ENCODE measurements around the gene RGS19.

The RGS19 gene

DNA sequence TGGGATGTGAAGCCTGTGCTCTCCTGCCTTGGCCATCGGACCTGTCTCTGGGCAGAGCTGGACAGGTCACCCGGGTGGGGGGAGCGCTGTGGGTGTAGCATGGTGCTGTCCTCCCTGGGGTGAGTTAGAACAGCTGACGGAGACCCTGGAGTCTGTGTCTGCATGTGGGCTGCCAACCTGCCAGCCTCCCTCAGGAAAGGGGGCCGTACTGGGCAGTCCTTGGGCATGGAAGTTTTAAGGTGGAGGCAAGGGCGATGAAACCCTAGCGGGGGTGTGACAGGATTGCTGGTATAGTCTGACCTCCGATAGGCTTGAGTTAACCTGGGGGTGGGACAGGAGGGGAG is 32.3 kb downstream of the RGS19 start:
- no peak for FAIRE-seq

- FAIRE-seq: no peak
Observed at GRCh38 chr20:64045346-64046011, 33.8 kb downstream of the RGS19 start.

GRCh38 chr20:64044484-64045247 is 34.7 kb downstream of the RGS19 start:
- no peak for FAIRE-seq

DNA sequence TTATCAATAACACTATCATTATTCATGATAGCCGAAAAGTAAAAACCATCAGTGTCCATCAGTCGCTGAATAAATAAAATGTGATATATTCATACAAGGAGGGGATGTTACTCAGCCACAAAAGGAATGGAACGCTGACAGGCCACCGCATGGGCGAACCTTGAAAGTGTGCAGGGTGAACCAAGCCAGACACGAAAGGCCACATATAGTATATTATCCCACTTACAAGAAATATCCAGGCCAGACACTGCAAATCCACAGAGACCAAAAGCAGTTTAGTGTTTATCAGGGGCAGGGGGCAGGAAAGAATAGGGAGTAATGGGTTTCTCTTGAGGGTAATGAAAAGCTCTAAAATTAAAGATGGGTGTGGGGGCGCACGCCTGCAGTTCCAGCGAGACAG is 35.5 kb downstream of the RGS19 start:
- no peak for FAIRE-seq

DNA sequence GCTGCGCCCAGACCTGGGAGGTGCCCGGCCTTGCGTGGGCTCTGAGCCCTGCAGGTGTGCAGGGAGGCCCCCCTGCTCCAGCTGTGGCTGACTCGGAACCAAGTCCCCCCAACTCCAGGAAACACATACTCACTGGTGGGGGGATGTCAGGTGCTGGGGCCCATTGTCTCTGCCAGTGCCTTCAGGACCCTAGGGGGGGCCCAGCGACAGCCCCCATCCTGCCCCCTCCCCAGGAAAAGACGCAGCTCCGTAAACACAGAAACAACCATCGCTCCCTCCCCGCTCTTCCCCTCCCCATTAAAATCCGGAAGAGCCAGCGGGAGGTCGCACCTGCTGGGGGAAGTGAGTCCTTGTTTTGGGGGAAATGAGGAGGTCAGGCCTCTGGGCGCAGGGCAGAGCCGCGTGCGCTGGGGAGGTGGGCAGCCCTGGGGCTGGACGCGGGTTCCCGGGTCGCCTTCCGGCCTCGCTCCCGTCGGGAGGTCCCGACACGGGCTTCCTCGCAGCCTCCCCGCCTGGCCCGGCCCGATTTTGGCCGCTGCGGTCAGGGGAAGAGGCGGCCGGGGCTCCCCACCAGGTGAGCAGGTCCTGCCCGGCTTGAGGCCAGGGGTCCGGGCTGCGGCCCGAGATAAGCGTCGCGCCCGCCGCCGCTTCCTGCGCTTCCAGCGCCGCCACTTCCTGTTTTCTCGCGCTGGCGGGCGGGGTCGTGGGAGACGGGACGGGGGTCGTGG is 37.1 kb downstream of the RGS19 start:
- FAIRE-seq: no peak

GRCh38 chr20:64041781-64042053 is 37.6 kb downstream of the RGS19 start:
- no peak for FAIRE-seq

DNA sequence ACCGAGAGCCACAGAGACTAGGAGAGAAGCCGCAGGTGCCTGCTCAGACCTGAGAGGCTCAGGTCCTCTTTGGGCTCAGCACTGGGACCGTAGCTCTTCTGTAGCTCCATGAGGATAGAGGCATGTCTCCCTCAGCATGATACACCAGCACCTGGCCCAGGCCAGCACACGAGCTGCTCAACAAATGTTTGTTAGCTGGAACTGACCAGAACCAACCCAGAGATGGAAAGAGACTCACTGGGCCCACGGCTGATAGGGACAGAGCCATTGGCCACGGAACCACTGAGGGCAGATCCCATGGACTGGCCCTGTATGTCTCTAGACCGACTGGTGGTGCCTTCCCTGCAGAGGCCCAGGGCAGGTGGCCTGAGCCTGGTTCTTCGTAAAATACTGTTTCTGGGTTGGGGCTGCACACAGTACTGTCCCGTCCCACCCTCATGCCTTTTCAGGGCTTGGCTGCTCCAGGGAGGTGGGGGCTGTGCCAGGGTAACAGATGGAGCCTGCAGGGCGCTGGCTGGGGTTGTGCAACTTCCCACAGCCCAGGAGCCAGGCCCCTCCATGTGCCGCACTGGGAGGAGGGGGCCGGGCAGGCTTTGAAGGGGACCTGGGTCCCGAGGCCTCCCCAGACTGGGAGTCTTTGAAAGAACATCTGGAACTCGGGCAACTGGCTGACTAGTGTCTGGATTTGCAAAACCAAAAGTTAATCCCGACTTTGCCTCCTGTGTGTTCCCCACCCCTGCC is 38.1 kb downstream of the RGS19 start:
- FAIRE-seq: no peak

DNA sequence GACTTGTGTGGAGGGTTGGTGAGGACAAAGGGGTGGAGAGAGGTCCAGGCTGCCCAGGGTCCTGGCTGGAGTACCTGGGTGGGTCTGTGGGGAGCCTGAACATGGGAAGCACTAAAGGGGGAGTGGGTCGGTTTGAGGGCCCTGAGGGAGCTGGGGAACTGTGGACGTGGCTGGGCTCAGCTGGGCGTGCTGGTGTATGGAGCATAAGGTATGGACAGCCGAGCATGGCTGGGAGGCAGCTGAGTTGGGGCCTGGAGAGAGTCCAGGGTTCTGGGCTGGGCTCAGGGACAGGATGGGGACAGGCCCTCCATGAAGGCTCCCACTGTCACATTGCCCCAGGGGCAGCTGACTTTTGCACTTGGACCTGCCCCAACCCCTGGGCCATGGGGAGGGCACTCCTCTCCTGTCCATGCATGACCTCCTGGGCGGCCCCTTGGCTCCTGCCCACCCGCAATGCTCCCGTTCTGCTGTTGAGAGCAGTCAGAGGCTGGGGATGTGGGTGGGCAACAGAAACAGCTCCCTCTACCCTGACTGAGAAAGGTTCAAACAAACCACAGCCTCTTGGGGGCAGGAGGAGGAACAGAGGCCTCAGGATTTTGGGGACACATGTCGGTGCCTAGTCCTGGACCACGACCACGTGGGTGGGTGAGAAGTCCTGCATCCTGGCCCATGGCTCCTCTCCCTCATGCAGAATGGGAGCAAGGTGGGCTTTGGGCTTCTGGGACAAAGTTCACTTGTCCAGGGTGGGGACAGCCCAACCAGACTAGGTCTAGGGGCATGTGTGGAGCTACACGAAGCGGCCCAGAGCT is 38.9 kb downstream of the RGS19 start:
- no peak for FAIRE-seq

DNA sequence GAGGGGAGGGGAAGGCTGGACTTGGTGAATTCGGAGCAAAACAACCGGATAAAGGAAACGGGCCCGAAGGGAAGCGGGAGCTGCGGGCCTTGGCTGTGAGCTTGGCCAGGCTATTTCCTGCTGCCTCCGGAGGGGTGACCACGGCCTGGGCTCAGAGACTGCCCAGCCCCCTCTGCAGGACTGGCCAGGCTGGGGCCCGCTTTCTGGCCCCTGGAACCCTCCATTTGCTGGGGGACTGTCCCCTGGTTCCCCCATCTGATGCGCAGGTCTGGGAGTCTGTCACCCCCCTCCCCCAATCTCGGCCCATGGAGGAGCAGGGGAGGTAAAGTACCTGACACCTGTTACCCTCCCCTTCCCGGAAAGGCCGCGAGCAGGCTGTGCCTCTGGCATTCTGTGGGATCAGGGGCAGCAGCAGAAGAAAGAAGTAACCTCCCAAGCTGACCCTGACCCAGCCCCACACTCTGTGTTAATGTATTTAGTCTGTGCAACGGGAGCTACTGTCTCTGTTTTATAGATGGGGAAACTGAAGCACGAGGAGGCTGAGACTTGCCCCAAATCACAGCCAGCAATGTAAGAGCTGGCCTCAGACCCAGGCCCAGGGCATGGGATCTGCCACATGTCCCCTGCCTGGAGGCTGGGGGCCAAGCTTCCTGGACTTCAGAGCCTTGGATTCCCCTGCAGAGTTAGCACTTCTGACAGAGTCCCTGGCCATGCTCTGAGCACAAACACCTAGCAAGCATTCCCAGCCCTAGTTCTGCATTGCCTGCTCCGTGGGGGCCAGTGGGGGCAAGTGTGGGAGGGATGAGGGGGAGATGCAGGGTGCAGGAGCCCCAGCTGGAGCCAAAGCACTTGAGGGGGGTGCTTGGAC is 39.8 kb downstream of the RGS19 start:
- no peak for FAIRE-seq

DNA sequence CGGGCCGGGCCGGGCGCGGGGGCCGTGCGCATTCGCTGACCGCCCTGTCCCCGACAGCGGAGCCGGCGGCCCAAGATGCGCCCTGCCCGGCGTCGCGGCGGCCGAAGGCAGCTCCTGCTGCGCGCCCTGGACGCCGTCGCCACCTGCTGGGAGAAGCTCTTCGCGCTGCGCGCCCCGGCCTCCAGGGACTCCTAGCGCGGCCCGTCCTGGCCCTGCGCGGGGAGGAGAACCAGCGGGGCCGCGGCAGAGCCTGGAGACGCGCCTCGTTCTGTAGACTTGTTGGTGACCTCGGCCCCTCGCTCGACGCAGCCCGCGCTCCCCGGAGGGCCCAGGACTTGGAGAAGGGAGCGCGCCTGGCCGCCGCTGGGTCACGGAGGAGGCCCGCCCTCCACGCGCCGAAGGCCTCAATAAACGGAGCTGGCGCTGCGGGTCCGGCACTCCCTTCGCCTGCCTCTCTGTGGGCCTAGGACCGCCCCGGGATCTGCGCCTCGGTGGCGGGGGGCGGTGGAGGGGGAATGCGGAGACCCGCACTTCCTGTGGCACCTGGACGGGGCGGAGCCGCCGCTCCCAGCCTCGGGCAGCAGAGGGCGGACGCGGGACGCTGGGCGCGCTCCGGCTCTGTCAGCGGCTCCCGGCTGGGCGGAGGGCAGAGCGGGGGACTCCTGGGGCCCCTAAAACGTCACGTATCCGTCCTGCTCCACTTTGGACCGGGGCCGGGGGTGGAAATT is 40.6 kb downstream of the RGS19 start:
- FAIRE-seq: no peak

GRCh38 chr20:64038224-64038564 is 41.1 kb downstream of the RGS19 start:
- FAIRE-seq: no peak

DNA sequence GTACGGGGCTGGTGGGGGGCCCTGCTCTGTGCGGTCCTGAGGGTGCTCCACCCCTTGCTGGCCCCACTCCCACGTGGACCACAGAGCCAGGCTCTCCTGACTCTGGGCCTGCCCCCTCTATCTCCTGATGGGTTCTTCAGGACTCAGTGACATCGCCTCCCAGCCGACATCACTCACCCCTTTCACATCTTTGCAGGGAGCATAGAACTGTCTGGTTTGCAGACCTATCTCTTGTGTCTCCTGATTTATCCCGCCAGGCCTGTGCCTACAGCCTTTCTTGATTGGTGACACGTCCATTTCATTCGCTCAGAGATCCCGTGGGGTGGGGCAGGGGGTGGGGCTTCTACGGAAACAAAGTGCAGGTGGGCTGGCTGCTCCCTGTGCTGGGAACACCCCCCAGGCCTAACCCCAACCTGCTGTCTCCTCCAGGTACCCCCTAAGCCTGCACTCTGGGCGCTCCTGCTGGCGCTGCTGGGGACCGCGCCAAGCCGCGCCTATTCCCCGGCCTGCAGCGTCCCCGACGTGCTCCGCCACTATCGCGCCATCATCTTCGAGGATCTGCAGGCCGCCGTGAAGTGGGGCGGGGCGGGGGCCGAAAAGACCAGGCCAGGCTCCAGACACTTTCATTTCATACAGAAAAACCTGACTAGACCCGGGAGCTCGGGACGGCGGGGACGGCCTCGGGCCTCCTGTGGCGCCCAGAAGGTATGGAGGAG is 41.7 kb downstream of the RGS19 start:
- no peak for FAIRE-seq

- no peak for FAIRE-seq
Observed at GRCh38 chr20:64037199-64037497, 42.2 kb downstream of the RGS19 start.

GRCh38 chr20:64036346-64037198 is 42.7 kb downstream of the RGS19 start:
- FAIRE-seq: no peak

DNA sequence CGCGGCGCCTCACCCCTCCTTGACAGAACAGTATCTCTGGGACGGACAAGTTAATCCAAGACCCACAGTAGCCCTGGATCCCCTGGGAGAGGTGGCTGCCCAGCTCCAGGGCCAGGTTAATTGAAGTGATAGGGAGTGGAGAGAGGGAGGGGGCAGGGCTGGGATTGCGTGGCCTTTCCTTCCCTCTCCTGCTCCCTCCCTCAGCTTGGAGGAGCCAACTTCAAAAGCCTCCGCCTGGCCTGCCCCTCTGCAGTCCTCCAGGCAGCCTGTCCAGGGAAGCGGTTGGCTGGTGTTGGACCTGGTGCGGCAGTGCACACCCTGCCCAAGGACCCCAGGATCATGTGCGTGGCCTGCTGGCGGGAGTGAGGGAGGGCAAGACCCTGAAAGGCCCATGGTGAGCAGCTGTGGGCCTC is 43.4 kb downstream of the RGS19 start, which contains the start of gene C20orf204:
C20orf204 (plus strand) TSS at position 250 of the 413 bp plus-strand sequence; CDS start at position 392, 142 bp downstream.
- FAIRE-seq: no peak

- FAIRE-seq: no peak
Observed at GRCh38 chr20:64035066-64035932, 44.0 kb downstream of the RGS19 start.

DNA sequence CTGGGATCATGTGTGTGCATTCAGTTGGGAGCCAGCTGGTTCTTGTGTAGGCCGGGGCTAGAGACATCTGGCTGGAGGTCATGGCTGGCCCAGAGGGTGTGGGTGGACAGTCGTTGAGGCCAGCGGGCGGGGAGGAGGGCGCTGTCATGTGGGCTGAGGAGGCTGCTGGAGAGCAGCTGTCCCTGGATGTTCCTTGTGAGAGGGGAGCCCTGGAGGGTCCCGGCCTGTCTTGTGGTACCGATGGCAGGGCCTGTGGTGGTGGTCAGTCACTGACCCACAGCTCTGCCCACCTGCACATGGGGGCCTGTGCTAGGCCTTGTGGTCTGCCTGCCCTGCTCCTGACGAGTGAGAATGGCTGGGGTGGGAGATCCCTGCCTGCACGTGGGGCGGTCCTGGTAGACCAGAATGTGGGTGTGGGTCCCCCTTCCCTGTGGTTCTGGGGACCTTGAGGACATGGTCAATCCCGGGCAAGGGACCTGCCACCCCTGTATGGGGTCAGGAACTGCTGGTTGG is 45.3 kb downstream of the RGS19 start:
- FAIRE-seq: no peak

All from colon (tissue), 2 donors.